KMS-11 (cell line): Measurements from ENCODE around the gene EDA.

Source experiments
- H2AFZ ChIP-seq: fragments of 200-600 bp; sonication (generic); 2 replicates; pipeline ENCODE4 v1.6.1; 2016; ENCODE audit warnings: antibody characterized with exemption, mixed run types, low read depth
- H3K27ac ChIP-seq: fragments of 200-600 bp; sonication (generic); 2 replicates; pipeline ENCODE4 v1.6.1; 2016; ENCODE audit warnings: mild to moderate bottlenecking, mixed run types
- H3K27me3 ChIP-seq: fragments of 200-600 bp; sonication (generic); 2 replicates; pipeline ENCODE4 v1.6.1; 2017; ENCODE audit warnings: mild to moderate bottlenecking, low read depth, mixed run types, moderate library complexity; ENCODE audit not compliant: insufficient read depth
- H3K36me3 ChIP-seq: fragments of 200-600 bp; sonication (generic); 2 replicates; pipeline ENCODE4 v1.6.1; 2017; ENCODE audit warnings: mild to moderate bottlenecking, mixed run types; ENCODE audit not compliant: insufficient read depth
- H3K4me1 ChIP-seq: fragments of 200-600 bp; sonication (generic); 2 replicates; pipeline ENCODE4 v1.6.1; 2016; ENCODE audit warnings: mild to moderate bottlenecking, low read depth, mixed run types; ENCODE audit not compliant: poor library complexity, severe bottlenecking
- H3K4me2 ChIP-seq: fragments of 200-600 bp; sonication (generic); 2 replicates; pipeline ENCODE4 v1.7.0; 2016; ENCODE audit warnings: mild to moderate bottlenecking, mixed run types
- H3K4me3 ChIP-seq: fragments of 200-600 bp; sonication (generic); IDR thresholded peaks from 2 replicates; pipeline ENCODE4 v1.6.1; 2017; ENCODE audit warnings: low read depth, low read length, mixed read lengths; ENCODE audit not compliant: insufficient read depth
- H3K79me2 ChIP-seq: fragments of 200-600 bp; sonication (generic); 2 replicates; pipeline ENCODE4 v1.6.1; 2016; ENCODE audit warnings: low read depth, mixed run types; ENCODE audit not compliant: insufficient read depth
- H3K9ac ChIP-seq: fragments of 200-600 bp; sonication (generic); 2 replicates; pipeline ENCODE4 v1.6.1; 2016; ENCODE audit warnings: mild to moderate bottlenecking, mixed run types
- H4K20me1 ChIP-seq: fragments of 200-600 bp; sonication (generic); 2 replicates; pipeline ENCODE4 v1.6.1; 2016; ENCODE audit warnings: mild to moderate bottlenecking, mixed run types; ENCODE audit not compliant: insufficient read depth
- CTCF ChIP-seq: fragments of 200-600 bp; sonication (generic); conservative IDR thresholded peaks from 2 replicates; pipeline ENCODE4 v1.6.1; 2017; ENCODE audit warnings: low read depth, mild to moderate bottlenecking, antibody characterized with exemption, low read length, moderate library complexity, mixed read lengths

The EDA gene

DNA sequence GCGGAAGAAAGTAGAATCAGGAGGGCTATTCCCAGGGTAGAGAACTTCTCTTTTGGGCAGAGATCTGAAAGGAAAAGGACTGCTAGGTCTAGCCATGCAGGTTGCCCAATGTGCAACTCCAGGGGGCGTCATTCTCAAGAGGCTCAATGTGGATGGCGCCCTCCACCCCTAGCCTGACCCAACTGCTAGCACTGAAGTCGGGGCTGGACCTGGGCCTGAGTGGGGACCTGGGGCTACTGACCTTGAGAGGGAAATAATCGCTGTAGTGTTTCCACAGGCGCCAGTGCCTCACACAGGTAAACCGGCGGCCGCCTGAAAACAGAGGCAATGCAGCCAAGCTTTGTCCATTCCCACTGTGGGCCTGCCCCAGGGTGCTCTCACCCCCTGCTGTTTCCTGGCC lies 427.8 kb downstream of the EDA start:
- no peaks in the 10 kb centered on the region for H3K27me3 ChIP-seq
- no peaks in the 10 kb centered on the region for H3K36me3 ChIP-seq
- H3K4me3 ChIP-seq, result no peak overlapping the region
- no peaks in the 10 kb centered on the region for H4K20me1 ChIP-seq
- H2AFZ ChIP-seq, result no peak overlapping the region
- H3K4me2 ChIP-seq, result no peak overlapping the region
- H3K27ac ChIP-seq, result no peak overlapping the region
- no peak overlapping the region for H3K9ac ChIP-seq
- H3K79me2 ChIP-seq, result no peaks in the 10 kb centered on the region
- H3K4me1 ChIP-seq, result no peaks in the 10 kb centered on the region
- no peak for TF ChIP-seq CTCF

GRCh38 chrX:70044541-70045245 lies 428.8 kb downstream of the EDA start:
- Histone ChIP-seq H3K79me2 (no peaks in the 10 kb centered on the region), H3K4me2 (no peak overlapping the region), H3K36me3 (no peaks in the 10 kb centered on the region), H2AFZ (no peak overlapping the region), H3K27me3 (no peaks in the 10 kb centered on the region), H3K27ac (no peak overlapping the region), H4K20me1 (no peaks in the 10 kb centered on the region), H3K4me1 (no peaks in the 10 kb centered on the region), H3K4me3 (no peak overlapping the region), H3K9ac (no peak overlapping the region)
- TF ChIP-seq CTCF, result no peak

DNA sequence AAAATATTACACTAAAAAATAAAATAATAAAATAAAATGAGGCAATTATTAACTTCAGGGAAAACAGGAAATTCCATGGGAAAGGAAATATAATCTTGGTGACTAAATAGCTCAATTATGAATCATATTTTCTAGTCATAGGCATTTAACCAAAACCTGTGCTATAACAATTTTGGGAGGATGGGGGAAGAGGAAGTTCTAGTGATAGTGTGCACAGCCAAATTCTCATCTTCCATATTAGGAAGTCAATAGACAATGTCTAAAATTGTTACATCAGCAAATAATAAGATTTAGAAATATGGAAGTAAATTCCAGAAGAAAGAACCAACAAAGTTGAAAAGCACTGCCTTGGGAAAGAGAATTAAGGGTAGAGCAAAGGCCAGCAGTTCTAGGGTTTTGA lies 431.1 kb downstream of the EDA start:
- Histone ChIP-seq H2AFZ (no peak overlapping the region), H3K79me2 (no peaks in the 10 kb centered on the region), H3K9ac (no peak overlapping the region), H3K27ac (no peak overlapping the region), H3K36me3 (no peaks in the 10 kb centered on the region), H3K4me2 (no peak overlapping the region), H3K4me3 (no peak overlapping the region), H4K20me1 (no peaks in the 10 kb centered on the region), H3K4me1 (no peaks in the 10 kb centered on the region), H3K27me3 (no peaks in the 10 kb centered on the region)
- no peak for TF ChIP-seq CTCF

GRCh38 chrX:70049406-70049805 lies 433.5 kb downstream of the EDA start:
- no peak overlapping the region for H2AFZ ChIP-seq
- no peaks in the 10 kb centered on the region for H3K36me3 ChIP-seq
- no peaks in the 10 kb centered on the region for H3K4me1 ChIP-seq
- no peak for TF ChIP-seq CTCF
- no peak overlapping the region for H3K4me3 ChIP-seq
- no peaks in the 10 kb centered on the region for H3K27me3 ChIP-seq
- H3K79me2 ChIP-seq, result no peaks in the 10 kb centered on the region
- H3K27ac ChIP-seq, result no peak overlapping the region
- no peak overlapping the region for H3K4me2 ChIP-seq
- no peaks in the 10 kb centered on the region for H4K20me1 ChIP-seq
- H3K9ac ChIP-seq, result no peak overlapping the region
